ENCODE measurements around the gene KANSL1.
"Not testable (repeated sequence)": the region's sequence is repeated elsewhere in the genome, so short reads cannot be mapped to it uniquely, and the experiment has no call there.

The KANSL1 gene

GRCh38 chr17:46117850-46118696 lies 75.2 kb downstream of the KANSL1 start:
- no peak for DNase-seq (ENCODE audit: low read depth in 3 of 3)

- no peak for DNase-seq (ENCODE audit: low read depth in 3 of 3)
Measured at GRCh38 chr17:46117117-46117516, 76.1 kb downstream of the KANSL1 start.

GRCh38 chr17:46115699-46116098 lies 77.5 kb downstream of the KANSL1 start:
- no peak for DNase-seq (ENCODE audit: low read depth in 3 of 3)

- DNase-seq (ENCODE audit: low read depth in 3 of 3) = not testable (repeated sequence)
Measured at GRCh38 chr17:46111236-46111635, 82.0 kb downstream of the KANSL1 start.

GRCh38 chr17:46110219-46110618 lies 83.0 kb downstream of the KANSL1 start:
- no peak for DNase-seq (ENCODE audit: low read depth in 3 of 3)

- no peak for DNase-seq (ENCODE audit: low read depth in 3 of 3)
Measured at GRCh38 chr17:46109603-46110189, 83.5 kb downstream of the KANSL1 start.

GRCh38 chr17:46108550-46109110 lies 84.6 kb downstream of the KANSL1 start:
- no peak for DNase-seq (ENCODE audit: low read depth in 3 of 3)

- DNase-seq (ENCODE audit: low read depth in 3 of 3) = no peak
Measured at GRCh38 chr17:46108120-46108519, 85.1 kb downstream of the KANSL1 start.

GRCh38 chr17:46106966-46107644 lies 86.1 kb downstream of the KANSL1 start:
- DNase-seq (ENCODE audit: low read depth in 3 of 3) = no peak

- not testable (repeated sequence) for DNase-seq (ENCODE audit: low read depth in 3 of 3)
Measured at GRCh38 chr17:46102806-46103205, 90.4 kb downstream of the KANSL1 start.

GRCh38 chr17:46101785-46102617 lies 91.2 kb downstream of the KANSL1 start:
- not testable (repeated sequence) for DNase-seq (ENCODE audit: low read depth in 3 of 3)

- no peak for DNase-seq (ENCODE audit: low read depth in 3 of 3)
Measured at GRCh38 chr17:46100590-46100989, 92.6 kb downstream of the KANSL1 start.

- no peak for DNase-seq (ENCODE audit: low read depth in 3 of 3)
Measured at GRCh38 chr17:46099865-46100264, 93.4 kb downstream of the KANSL1 start.

GRCh38 chr17:46097497-46097896 lies 95.7 kb downstream of the KANSL1 start:
- DNase-seq (ENCODE audit: low read depth in 3 of 3) = no peak

- DNase-seq (ENCODE audit: low read depth in 3 of 3) = no peak
Measured at GRCh38 chr17:46092991-46093390, 100.2 kb downstream of the KANSL1 start.

- no peak for DNase-seq (ENCODE audit: low read depth in 3 of 3)
Measured at GRCh38 chr17:46090871-46091270, 102.4 kb downstream of the KANSL1 start.

GRCh38 chr17:46089389-46089965 lies 103.8 kb downstream of the KANSL1 start:
- no peak for DNase-seq (ENCODE audit: low read depth in 3 of 3)

- DNase-seq (ENCODE audit: low read depth in 3 of 3) = no peak
Measured at GRCh38 chr17:46088595-46088994, 104.6 kb downstream of the KANSL1 start.

GRCh38 chr17:46087871-46088270 lies 105.4 kb downstream of the KANSL1 start:
- not testable (repeated sequence) for DNase-seq (ENCODE audit: low read depth in 3 of 3)

- no peak for DNase-seq (ENCODE audit: low read depth in 3 of 3)
Measured at GRCh38 chr17:46086821-46087220, 106.4 kb downstream of the KANSL1 start.

- no peak for DNase-seq (ENCODE audit: low read depth in 3 of 3)
Measured at GRCh38 chr17:46085522-46085921, 107.7 kb downstream of the KANSL1 start.
